NCI-H446 treated with DMSO at 0.1 percent for 48 hours (cell line): ENCODE results near the gene UBE2H.
"Not testable (repeated sequence)": the region's sequence is repeated elsewhere in the genome, so short reads cannot be mapped to it uniquely, and the experiment has no call there.

Source experiments
- DNase-seq: peaks from one replicate; lab custom pipeline; 2025; lab: John Stamatoyannopoulos, UW

The UBE2H gene

DNA sequence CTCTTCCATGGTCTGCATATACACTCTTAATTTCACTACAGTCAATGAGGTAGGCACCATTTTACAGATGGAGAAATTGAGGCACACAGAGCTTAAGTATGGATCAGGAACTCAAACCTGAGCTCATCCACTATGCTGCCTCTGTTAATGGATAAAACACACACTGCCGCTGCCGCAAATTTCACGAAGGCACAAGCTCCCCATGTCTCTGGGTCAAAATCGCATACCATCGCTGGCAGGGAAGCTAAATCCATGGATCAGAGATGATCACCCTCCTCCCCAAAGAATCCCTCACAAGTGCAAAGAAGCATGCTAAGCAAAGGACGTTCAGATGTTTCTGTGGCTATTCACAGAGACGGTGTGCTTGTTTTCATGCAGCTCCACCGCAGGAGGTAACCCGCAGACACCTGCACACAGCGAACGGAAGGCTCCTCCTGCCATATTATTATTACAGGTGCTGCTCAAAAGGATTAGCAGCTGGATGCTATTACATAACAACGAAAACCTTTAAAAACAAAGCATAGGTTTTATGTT lies 109.3 kb downstream of the UBE2H start:
- DNase-seq: no peak

GRCh38 chr7:129841465-129841864 lies 111.3 kb downstream of the UBE2H start:
- no peak for DNase-seq

GRCh38 chr7:129840757-129841156 lies 112.0 kb downstream of the UBE2H start:
- no peak for DNase-seq

- DNase-seq: no peak
Measured at GRCh38 chr7:129836983-129837382, 115.8 kb downstream of the UBE2H start.

- no peak for DNase-seq
Measured at GRCh38 chr7:129835569-129835968, 117.2 kb downstream of the UBE2H start.

DNA sequence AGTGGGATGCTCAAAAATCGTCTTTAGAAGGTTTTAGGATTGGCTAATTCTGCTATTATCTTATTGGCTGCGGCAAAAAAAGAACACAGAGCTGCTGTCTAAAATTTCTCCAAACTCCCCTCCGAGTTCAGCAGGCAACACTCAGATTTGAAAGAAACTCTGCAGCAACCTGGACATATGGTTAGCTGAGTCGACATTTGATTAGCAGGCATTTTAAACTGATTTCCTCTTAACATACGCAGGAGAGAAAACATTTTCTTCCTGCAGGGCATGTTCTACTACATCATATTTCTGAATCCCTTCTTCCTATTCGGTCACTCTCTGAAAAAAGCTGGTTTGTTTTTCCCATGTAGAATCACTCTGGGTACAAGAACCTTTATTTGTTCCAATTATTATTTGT lies 119.4 kb downstream of the UBE2H start:
- not testable (repeated sequence) for DNase-seq

DNA sequence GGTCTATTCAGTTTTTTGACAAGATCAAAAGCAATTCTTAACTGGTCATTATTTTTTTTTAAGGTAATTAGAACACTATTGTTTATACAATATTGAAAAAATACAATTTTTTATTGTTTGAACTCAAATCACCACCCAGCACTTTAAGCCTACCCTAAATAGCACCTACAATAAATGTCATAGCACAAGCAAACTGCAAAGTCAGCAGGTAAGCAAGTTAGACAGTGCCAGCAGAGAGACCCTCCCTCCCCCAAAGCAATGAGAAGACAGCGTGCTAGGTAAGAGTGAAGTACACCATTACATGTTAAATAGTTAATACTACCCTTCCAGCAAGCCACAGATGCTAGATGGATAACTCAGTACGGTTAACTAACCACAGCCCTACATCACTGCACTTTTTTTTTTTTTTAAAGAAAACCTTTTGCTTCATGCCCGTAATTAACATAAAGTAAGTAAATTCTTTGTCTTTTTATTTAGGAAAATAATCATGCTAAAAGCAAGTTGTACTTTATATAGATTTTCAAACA lies 120.0 kb downstream of the UBE2H start:
- DNase-seq: no peak

DNA sequence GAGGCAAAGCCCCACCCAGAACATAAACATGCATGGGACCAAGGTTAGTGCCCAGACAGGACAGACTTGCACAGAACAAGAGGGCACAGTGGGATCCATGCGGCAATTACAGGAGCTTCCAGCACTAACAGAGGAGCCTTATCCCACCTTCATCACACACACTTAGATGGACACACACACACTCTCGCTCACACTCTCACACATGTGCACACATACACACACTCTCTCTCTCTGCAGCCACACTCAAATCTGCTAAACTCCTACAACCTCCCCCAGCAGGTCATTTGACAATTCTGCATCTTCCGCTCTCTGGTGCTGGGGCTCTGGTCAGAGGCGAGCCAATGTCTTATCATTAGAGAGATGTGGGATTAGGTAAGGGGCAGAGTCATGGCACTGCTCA lies 120.5 kb downstream of the UBE2H start:
- DNase-seq: no peak

DNA sequence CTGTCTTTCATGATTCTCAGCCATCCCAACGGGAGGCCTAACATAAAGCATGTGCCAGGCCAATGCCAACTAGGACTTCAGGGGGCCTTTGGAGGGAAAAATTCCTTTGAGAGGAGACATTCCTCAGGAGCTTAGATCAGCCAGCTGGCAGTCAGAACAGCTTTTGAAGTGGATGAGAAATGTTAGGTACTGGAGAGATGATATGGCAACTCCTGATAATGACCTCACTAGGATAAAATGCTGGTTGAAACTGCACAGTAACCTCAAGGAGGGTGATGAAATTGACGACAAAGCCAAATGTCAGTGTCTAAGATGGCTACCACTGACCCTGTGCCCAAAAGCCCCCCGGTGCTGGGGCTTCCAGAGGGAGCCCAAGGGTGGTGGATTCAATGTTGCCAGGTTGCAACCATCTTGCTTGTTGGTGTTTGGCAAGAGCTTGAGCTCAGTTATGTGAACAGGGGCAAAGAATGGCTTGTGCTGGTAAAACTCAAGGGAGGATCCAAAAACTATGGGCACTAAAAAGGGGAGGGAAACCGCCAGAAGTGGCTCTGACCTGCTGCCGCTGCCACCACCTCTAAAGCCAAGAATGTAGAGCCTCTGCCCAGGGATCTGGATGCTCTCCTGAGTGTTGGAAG lies 121.2 kb downstream of the UBE2H start:
- peak; percentile 26 for DNase-seq

GRCh38 chr7:129830949-129831348 lies 121.8 kb downstream of the UBE2H start:
- DNase-seq: no peak

- DNase-seq: peak; percentile 37
Measured at GRCh38 chr7:129829737-129830631, 122.8 kb downstream of the UBE2H start.

GRCh38 chr7:129828989-129829736 lies 123.6 kb downstream of the UBE2H start:
- DNase-seq: no peak

- no peak for DNase-seq
Measured at GRCh38 chr7:129828078-129828762, 124.5 kb downstream of the UBE2H start.

DNA sequence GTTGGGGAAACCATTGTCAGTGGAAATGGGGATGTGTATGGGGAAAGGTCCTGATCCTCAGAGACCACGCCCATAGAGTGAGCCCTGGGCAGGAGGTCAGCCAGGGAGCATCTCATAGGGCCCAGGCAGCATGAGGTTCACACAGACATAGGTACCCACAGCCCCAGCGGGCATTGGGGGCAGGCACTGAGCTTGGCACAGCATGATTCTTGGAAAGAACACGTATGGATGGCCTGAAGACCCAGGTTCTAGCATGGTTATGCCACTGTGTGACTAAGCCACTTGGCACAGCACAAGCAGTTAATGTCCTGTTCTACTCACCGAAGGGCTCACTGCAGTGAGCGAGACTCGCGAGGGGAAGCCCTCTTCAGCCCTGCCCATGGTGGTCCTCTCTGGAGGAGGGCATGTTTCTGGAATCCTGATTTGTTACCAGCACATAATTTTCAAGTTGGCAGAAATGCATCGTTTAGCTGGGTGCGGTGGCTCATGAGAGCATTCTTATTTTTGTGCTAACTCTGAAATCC lies 125.2 kb downstream of the UBE2H start:
- no peak for DNase-seq

GRCh38 chr7:129826895-129827294 lies 125.9 kb downstream of the UBE2H start:
- DNase-seq: not testable (repeated sequence)

- DNase-seq: peak; percentile 45
Measured at GRCh38 chr7:129825209-129825970, 127.4 kb downstream of the UBE2H start.

DNA sequence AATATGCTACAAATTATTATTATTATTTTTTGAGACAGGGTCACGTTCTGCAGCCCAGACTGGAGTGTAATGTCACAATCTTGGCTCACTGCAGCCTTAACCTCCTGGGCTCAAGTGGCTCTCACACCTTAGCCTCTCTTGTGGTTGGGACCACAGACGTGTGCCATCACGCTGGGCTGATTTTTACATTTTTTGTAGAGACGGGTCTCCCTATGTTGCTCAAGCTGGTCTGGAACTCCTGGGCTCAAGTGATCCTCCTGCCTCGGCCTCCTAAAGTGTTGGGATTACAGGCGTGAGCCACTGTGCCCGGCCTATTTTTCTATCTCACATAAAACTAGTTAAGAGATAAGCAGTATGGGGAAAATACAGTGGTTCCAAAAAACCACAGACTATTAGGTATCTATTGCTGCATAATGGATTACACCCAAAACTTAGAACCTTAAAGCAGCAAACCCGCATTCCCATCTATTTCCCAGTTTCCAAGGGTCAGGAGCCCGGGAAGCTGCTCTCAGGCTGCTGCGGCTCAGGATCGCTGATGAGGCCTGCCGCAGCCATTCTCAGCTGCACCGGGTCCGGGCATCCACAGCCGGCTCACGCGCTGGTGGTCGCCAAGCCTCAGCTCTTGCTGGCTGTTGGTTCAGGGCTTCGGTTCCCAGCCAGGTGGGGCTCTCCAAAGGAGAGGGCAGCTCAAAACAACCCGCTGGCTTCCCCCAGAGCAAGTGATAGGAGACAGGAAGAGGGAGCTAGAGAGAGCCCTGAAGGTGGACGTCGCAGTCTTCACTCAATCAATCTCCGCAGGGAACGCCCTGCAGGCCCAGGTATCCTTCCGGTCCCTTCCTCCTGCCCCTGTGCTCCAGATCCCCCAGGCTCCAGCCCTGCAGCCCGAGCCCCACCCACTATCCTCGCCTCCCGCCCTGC lies 128.2 kb downstream of the UBE2H start:
- peak; percentile 38 for DNase-seq

DNA sequence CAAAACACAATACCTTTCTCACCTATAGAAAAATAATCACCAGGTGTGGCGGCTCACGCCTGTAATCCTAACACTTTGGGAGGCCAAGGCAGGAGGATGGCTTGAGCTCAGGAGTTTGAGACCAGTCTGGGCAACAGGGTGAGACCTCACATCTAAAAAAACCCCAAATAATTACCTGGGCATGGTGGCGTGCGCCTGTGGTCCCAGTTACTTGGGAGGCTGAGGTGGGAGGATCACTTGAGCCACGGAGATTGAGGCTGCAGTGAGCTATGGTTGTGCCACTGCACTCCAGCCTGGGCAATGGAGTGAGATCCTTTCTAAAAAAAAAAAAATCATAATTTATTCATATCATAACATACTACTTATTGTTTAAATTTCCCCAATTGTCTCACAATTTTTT lies 129.6 kb downstream of the UBE2H start:
- DNase-seq: not testable (repeated sequence)

- DNase-seq: no peak
Measured at GRCh38 chr7:129821476-129821875, 131.3 kb downstream of the UBE2H start.
